ACC112 (cell line): ENCODE data around the gene CCN2.
"Not testable (repeated sequence)": the region's sequence is repeated elsewhere in the genome, so short reads cannot be mapped to it uniquely, and the experiment has no call there.

Source experiments
- H2AFZ ChIP-seq: fragments of 200-600 bp; sonication (generic); one replicate; pipeline ENCODE4 v1.6.0; 2017; ENCODE audit warnings: antibody characterized with exemption, low read length; ENCODE audit not compliant: unreplicated experiment
- H3K27ac ChIP-seq: fragments of 200-600 bp; sonication (generic); 2 replicates; pipeline ENCODE4 v1.5.1; 2014; ENCODE audit warnings: low read depth, mild to moderate bottlenecking, antibody characterized with exemption, low read length, moderate library complexity
- H3K27me3 ChIP-seq: fragments of 200-600 bp; sonication (generic); 2 replicates; pipeline ENCODE4 v1.6.1; 2014; ENCODE audit warnings: mild to moderate bottlenecking, antibody characterized with exemption, low read length, moderate library complexity, mixed read lengths; ENCODE audit not compliant: insufficient read depth
- H3K36me3 ChIP-seq: fragments of 200-600 bp; sonication (generic); 2 replicates; pipeline ENCODE4 v1.6.1; 2016; ENCODE audit warnings: mild to moderate bottlenecking, antibody characterized with exemption, low read length, moderate library complexity, mixed read lengths; ENCODE audit not compliant: insufficient read depth
- H3K4me1 ChIP-seq: fragments of 200-600 bp; sonication (generic); one replicate; pipeline ENCODE4 v1.6.1; 2016; ENCODE audit warnings: low read length, mixed read lengths; ENCODE audit not compliant: insufficient read depth, unreplicated experiment, control insufficient read depth
- H3K4me3 ChIP-seq: fragments of 200-600 bp; sonication (generic); 2 replicates; pipeline ENCODE4 v1.5.1; 2014; ENCODE audit warnings: mild to moderate bottlenecking, low read depth, low read length
- H3K79me2 ChIP-seq: fragments of 200-600 bp; sonication (generic); one replicate; pipeline ENCODE4 v1.6.0; 2016; ENCODE audit warnings: low read length; ENCODE audit not compliant: control insufficient read depth, unreplicated experiment, insufficient read depth

Gene CCN2

DNA sequence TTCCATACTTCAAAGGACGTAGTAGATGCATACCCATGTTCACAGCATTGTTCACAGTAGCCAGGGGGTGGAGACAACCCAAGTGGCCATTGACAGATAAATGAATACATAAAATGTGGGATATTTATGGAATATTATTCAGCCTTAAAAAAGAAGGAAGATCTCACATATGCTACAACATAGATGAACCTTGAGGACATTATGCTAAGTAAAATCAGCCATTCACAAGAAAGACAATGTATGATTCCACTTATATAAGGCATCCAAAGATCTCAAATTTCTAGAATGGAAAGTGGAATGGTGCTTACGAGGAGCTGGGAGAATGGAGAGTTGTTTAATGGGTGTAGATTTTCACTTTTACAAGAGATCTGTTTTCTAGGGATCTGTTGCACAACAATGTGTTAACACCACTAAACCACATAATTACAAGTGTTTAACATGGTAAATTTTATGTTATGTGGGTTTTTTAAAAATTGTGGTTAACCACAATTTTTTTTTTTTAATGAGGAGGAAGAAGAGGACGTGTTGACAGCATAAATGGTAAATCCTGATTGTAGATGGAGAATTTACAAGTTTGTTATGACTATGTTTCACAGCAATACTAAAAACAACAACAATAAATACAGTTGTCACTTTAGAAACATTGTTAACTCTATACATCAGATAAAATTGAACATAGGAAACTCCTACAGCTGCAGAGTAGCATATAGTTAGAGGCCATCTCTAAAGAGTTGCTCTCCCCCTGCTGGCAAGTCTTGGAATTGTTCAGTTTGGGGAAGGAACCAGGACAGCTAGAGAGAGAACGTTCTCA, 41.6 kb downstream of the CCN2 start:
- no peaks in the 10 kb centered on the region for H3K79me2 ChIP-seq
- no peak overlapping the region for H3K27ac ChIP-seq
- H3K4me3 ChIP-seq = no peak overlapping the region
- H3K36me3 ChIP-seq = no peaks in the 10 kb centered on the region
- 0 out of 2 replicates have a peak, but pooled peaks cover 3% of the 10 kb centered on the region for H3K27me3 ChIP-seq
- H3K4me1 ChIP-seq = peaks cover 6% of the 10 kb centered on the region
- H2AFZ ChIP-seq = no peak overlapping the region

DNA sequence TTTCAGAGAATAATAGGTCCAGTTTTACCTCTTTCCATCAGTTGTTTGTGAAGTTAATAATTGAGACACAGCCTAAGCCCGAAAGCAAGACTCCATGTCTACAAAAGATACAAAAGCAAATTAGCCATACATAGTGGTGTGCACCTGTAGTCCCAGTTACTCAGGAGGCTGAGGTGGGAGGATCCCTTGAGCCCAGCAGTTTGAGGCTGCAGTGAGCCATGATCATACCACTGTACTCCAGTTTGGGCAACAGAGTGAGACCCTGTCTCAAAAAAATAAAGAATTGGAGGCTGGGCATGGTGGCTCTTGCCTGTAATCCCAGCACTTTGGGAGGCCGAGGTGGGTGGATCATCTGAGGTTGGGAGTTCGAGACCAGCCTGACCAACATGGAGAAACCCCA, 42.4 kb downstream of the CCN2 start:
- not testable (repeated sequence) for H3K27ac ChIP-seq, H2AFZ ChIP-seq, H3K79me2 ChIP-seq, H3K36me3 ChIP-seq, H3K4me3 ChIP-seq, H3K4me1 ChIP-seq, H3K27me3 ChIP-seq

DNA sequence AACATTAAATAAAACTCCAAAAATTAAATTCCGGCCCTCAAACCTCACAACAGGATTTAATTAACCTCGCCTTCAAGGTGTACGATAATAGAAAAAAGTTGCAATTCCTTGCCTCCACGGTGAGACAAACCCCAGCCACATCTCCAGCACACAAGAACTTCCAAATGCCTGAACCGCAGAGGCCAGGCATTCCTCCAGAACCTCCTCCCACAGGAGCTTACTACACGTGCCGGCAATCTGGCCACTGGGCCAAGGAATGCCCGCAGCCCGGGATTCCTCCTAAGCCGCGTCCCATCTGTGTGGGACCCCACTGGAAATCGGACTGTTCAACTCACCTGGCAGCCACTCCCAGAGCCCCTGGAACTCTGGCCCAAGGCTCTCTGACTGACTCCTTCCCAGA, 47.4 kb downstream of the CCN2 start:
- H3K36me3 ChIP-seq, H3K27ac ChIP-seq, H3K4me1 ChIP-seq, H3K27me3 ChIP-seq, H3K4me3 ChIP-seq, H3K79me2 ChIP-seq, H2AFZ ChIP-seq: not testable (repeated sequence)

DNA sequence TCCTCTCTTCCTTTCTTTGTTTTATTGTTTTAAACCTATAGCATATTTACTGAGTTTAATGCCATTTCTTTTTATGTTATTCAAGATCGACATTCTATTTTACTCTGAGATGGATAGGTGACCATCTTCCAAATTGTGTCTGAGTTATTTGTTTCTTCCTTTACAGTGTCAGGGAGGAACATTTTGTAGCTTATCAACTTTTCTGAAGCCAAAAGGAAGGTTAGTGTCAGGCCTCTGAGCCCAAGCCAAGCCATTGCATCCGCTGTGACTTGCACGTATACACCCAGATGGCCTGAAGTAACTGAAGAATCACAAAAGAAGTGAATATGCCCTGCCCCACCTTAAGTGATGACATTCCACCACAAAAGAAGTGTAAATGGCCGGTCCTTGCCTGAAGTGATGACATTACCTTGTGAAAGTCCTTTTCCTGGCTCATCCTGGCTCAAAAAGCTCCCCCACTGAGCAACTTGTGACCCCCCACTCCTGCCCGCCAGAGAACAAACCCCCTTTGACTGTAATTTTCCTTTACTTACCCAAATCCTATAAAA, 49.8 kb downstream of the CCN2 start:
- not testable (repeated sequence) for H3K4me1 ChIP-seq, H2AFZ ChIP-seq, H3K27me3 ChIP-seq, H3K27ac ChIP-seq, H3K36me3 ChIP-seq, H3K79me2 ChIP-seq, H3K4me3 ChIP-seq

DNA sequence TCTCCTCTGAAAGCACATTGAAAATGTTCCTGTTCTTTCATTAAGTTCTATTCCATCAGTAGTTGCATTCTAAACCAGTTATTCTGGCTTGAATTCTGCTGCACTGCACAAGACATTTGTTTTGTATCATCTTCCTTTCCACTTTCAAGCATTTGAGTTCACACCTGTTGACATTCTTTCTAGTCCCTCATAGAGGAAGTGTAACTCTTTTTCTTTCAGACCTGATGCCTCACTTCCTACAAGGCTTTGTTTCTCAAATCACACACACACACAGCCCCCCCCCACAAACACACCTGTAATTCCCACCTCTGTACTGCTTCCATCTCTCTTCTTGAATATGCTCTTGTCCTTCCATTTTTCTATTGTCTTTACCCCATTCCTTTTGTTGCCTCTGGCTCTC, 50.9 kb downstream of the CCN2 start:
- Histone ChIP-seq H3K4me1 (no peaks in the 10 kb centered on the region), H3K4me3 (no peak overlapping the region), H3K79me2 (no peaks in the 10 kb centered on the region), H3K27ac (no peak overlapping the region), H3K36me3 (no peaks in the 10 kb centered on the region), H2AFZ (no peak overlapping the region), H3K27me3 (no peaks in the 10 kb centered on the region)

DNA sequence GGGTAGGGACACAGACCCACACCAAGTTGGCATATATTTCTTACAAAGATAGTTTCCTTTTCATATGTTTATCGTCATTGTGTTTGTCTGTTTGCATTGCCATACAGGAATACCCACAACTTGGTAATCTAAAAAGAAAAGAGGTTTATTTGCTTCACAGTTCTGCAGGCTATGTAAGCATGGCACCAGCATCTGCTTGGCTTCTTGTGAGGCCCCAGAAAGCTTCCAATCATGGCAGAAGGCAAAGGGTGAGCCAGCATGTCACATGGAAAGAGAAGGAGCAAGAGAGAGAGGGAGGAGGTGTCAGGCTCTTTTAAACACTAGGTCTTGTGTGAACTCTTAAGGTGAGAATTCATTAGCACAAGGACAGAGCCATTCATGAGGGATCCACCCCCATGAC, 52.5 kb downstream of the CCN2 start:
- Histone ChIP-seq H3K27ac (no peak overlapping the region), H3K36me3 (no peaks in the 10 kb centered on the region), H3K4me1 (no peaks in the 10 kb centered on the region), H2AFZ (no peak overlapping the region), H3K4me3 (no peak overlapping the region), H3K79me2 (no peaks in the 10 kb centered on the region), H3K27me3 (no peaks in the 10 kb centered on the region)
